Hematopoietic multipotent progenitor cell treated with erythropoietin and hydrocortisone succinate and interleukin-3 and kit ligand, for 6 days (in vitro differentiated cells): ENCODE results near the gene BSN.
"Not testable (repeated sequence)": the region's sequence is repeated elsewhere in the genome, so short reads cannot be mapped to it uniquely, and the experiment has no call there.

Source experiments
- DNase-seq: peaks from one replicate; pipeline ENCODE4 v3.0.0-alpha.2; 2015

BSN gene

GRCh38 chr3:49680493-49681231 lies 126.4 kb downstream of the BSN start:
- no peak for DNase-seq

- no peak for DNase-seq
Measured at GRCh38 chr3:49681232-49681522, 126.9 kb downstream of the BSN start.

GRCh38 chr3:49681543-49681942 lies 127.3 kb downstream of the BSN start:
- no peak for DNase-seq

GRCh38 chr3:49683162-49683561 lies 128.9 kb downstream of the BSN start:
- no peak for DNase-seq

- DNase-seq: not testable (repeated sequence)
Measured at GRCh38 chr3:49684453-49684852, 130.2 kb downstream of the BSN start.

GRCh38 chr3:49685103-49685502 lies 130.8 kb downstream of the BSN start:
- DNase-seq: not testable (repeated sequence)

- peak; percentile 33 for DNase-seq
Measured at GRCh38 chr3:49685846-49686245, 131.6 kb downstream of the BSN start.

GRCh38 chr3:49686346-49686745 lies 132.1 kb downstream of the BSN start:
- peak; percentile 57 for DNase-seq

- peak; percentile 95 for DNase-seq
Measured at GRCh38 chr3:49686769-49687423, 132.6 kb downstream of the BSN start.

GRCh38 chr3:49687424-49687795 lies 133.1 kb downstream of the BSN start:
- not testable (repeated sequence) for DNase-seq

GRCh38 chr3:49688338-49689045 lies 134.2 kb downstream of the BSN start:
- peak; percentile 39 for DNase-seq

GRCh38 chr3:49689046-49689907 lies 135.0 kb downstream of the BSN start, which contains the start of the genes MST1 and RNF123:
Gene MST1 (minus strand): TSS chr3:49689474. CDS start chr3:49688691, 783 bp downstream.
Gene RNF123 (plus strand): TSS chr3:49689557. CDS start chr3:49691166, 1,609 bp downstream.
- peak; percentile 92 for DNase-seq

GRCh38 chr3:49689908-49690624 lies 135.8 kb downstream of the BSN start:
- DNase-seq: peak; percentile 70

GRCh38 chr3:49690856-49691255 lies 136.6 kb downstream of the BSN start:
- DNase-seq: not testable (repeated sequence)

- not testable (repeated sequence) for DNase-seq
Measured at GRCh38 chr3:49691481-49691880, 137.2 kb downstream of the BSN start.

GRCh38 chr3:49694409-49695070 lies 140.3 kb downstream of the BSN start:
- DNase-seq: not testable (repeated sequence)

GRCh38 chr3:49695350-49696015 lies 141.2 kb downstream of the BSN start:
- DNase-seq: not testable (repeated sequence)

- DNase-seq: peak; percentile 71
Measured at GRCh38 chr3:49699281-49699979, 145.2 kb downstream of the BSN start.

- no peak for DNase-seq
Measured at GRCh38 chr3:49700014-49700413, 145.7 kb downstream of the BSN start.

GRCh38 chr3:49700453-49701128 lies 146.3 kb downstream of the BSN start:
- no peak for DNase-seq
